ENCODE measurements around the gene KRT12.

DNA sequence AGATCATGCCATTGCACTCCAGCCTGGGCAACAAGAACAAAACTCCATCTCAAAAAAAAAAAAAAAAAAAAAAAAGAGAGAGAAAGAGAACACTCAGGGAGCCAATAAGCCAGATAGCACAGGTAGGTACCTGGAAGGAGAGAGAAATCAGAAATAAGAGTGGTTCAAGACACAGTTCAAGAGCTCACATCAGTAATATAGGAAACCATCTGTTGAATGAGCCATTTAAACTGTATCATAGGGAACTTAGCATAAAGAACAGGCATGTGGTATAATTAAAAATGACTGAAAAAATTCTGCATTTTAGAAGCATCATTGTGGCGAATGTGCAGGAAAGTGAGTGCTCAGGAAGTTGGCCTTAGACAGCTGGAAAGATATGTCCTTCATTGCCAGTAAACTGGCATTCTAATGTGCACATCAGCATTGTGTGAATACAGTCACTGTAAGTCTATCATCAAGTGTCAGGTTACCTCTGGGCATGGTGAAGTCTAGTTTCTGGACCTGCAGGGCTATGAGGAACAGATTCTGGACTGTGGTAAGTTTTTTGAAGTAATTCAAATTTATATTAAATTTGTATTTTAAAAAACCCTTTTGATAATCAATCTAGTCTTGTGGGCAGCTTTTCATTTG lies 20.4 kb downstream of the KRT12 start:
- TF ChIP-seq, protein P1, sequence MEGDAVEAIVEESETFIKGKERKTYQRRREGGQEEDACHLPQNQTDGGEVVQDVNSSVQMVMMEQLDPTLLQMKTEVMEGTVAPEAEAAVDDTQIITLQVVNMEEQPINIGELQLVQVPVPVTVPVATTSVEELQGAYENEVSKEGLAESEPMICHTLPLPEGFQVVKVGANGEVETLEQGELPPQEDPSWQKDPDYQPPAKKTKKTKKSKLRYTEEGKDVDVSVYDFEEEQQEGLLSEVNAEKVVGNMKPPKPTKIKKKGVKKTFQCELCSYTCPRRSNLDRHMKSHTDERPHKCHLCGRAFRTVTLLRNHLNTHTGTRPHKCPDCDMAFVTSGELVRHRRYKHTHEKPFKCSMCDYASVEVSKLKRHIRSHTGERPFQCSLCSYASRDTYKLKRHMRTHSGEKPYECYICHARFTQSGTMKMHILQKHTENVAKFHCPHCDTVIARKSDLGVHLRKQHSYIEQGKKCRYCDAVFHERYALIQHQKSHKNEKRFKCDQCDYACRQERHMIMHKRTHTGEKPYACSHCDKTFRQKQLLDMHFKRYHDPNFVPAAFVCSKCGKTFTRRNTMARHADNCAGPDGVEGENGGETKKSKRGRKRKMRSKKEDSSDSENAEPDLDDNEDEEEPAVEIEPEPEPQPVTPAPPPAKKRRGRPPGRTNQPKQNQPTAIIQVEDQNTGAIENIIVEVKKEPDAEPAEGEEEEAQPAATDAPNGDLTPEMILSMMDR (conservative IDR thresholded peaks at IDR 0.05; ENCODE audit: low read depth, low read length), result no peak
- TF ChIP-seq EZH2 (IDR thresholded peaks at IDR 0.05; ENCODE audit: borderline replicate concordance, low read depth, low read length, poor library complexity, severe bottlenecking), result no peak
